ENCODE results near the gene TNRC6C.

GRCh38 chr17:78131172-78132083 is 172.9 kb downstream of the TNRC6C start:
- TF ChIP-seq POLR2A (IDR thresholded peaks at IDR 0.05) (no peak), CTCF (IDR thresholded peaks at IDR 0.05) (no peak), EP300 (IDR thresholded peaks at IDR 0.05) (no peak), POLR2AphosphoS5 (IDR thresholded peaks at IDR 0.05) (no peak)

Measured in suprapubic skin (tissue), 4 donors.